ELF-1 (cell line): ENCODE results near the gene EXOC3L1.
A peak's percentile ranks its signal among the peaks of the same experiment; 100 is the strongest.

Experiments
- DNase-seq: peaks from one replicate; pipeline ENCODE4 v3.0.0-alpha.2; 2016; ENCODE audit warnings: low read depth, low spot score

Gene EXOC3L1

DNA sequence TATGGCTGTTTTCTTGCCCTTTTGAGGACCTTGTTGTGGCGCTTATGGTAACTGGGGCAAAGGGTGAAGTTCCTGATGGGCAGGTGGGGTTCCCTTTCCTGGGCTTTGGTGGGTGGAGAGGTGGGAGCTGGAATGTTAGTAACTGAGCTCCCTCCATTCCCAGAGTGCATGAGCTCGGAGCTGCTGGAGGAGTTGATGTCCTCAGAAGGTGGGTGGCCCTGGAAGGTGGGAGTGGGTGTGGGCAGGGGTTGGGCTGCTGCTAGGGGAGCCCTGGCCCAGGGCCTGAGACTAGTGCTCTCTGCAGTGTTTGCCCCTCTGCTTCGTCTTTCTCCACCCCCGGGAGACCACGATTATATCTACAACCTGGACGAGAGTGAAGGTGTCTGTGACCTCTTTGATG is 7.8 kb upstream of the EXOC3L1 start:
- no peak for DNase-seq

DNA sequence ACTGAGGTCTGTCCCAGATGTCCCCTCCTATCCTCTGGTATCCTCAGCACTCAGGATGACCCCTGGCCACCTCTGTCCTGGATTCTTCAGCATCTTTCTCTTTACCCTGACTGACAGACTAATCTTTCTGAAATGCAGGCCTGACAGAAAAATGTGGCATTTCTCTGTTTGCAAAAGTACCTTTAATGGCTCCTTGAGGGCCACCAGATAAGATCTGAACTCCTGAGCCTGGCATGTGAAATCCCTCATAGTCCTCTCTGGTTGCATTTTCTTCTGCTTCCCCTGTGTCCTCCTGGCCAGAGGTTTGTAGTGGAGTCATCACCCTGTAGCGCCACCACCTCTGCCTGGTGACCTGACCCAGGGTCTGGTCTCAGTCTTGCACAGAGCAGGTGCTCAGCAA is 6.9 kb upstream of the EXOC3L1 start:
- no peak for DNase-seq

DNA sequence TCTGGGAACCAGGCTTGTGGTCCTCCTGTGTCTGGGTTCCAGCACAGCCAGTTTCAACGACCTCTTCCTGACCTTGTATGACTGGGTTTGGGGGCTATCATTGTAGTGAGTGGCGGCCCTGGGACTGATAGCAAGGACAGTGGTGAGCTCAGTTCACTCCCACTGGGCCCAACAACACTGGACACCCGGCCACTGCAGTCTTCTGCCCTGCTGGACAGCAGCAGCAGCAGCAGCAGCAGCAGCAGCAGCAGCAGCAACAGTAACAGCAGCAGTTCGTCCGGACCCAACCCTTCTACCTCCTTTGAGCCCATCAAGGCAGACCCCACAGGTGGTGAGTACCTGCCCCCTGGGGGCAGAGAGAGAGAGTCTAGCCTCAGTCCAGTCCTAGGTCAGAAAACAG is 5.7 kb upstream of the EXOC3L1 start:
- no peak for DNase-seq

DNA sequence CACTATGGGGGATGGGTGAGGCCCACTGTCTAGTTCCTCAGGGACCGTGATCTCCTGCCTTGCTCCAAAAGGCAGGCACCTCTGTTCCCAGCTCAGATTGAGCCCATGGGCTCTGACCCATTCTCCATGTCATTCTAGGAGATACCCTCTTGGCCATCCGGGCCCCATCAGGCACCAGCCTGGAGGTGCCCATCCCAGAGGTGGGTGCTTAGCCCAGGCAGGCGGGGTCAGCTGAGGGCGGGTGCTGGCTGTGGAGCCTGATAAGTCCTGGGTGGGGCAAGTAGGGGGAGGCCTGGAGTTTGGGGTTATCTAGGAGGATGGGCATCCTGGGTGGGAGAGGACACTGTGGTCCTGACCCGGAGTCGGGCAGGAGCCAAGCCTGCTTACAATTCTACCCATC is 4.3 kb upstream of the EXOC3L1 start:
- no peak for DNase-seq

DNA sequence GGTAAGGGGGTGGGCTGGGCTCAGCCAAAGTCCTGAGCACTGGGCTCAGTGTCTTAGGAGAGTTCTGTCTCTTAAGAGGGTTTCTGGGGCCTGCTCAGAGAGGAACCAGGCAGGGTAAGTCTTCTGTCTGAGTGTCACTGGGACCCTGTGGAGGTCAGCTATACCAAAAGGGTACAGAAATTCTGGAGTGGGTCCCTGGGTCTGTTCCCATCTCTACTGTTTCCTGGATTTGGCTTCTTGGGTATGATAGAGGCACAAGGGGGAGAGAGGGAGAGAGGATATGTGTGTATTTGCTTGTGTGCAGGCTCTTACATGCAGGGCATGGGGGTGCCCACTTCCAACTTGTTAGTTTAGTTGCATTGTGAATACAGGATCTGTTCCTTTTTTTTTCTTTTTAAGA is 3.6 kb upstream of the EXOC3L1 start:
- no peak for DNase-seq

DNA sequence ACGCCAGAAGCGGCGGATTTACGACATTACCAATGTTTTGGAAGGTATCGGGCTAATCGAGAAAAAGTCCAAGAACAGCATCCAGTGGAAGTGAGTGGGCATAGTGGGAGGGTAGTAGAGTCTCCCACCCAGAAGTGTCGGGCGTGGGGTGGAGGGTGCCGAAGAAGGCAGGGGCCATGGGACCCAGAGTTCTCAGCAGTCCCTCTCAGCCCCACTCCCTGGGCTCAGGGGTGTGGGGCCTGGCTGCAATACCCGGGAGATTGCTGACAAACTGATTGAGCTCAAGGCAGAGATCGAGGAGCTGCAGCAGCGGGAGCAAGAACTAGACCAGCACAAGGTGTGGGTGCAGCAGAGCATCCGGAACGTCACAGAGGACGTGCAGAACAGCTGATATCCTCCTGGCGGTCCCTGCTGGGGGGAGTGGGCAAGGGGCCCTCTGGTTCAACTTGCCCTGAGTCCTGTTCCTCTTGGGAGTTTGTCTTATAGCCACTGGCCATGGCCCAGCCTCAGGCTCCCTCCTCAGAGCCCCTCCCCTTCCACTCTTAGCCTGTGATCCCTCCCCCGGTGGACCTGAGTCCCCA is 2.9 kb upstream of the EXOC3L1 start:
- no peak for DNase-seq

DNA sequence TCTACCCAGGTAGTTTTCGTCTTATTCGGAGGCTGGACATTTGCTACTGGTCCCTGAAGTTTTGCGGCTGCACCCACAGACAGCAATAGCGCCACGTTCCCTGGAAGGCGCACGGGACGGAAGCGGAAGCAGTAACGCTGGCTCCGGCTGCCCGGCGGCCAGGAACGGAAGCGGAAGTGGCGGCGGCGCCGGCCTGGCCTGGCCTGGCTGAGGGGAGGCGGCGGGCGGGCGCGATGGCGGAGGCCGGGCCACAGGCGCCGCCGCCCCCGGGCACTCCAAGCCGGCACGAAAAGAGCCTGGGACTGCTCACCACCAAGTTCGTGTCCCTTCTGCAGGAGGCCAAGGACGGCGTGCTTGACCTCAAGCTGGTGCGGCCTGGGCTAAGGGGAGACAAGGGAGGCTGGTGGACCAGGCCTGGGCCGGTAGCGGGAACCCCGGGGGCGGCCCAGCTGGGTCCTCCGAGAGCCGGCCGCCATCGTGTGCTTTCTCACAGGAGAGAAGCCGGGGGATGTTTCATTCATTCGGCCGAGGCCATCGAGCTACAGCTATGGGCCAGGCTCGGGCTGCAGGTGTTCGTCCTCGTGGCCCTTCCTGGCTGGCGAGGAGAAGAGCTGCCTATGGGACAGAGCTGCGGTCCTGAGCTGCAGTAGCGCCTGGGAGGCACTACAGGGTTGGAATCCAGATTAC is 2.2 kb upstream of the EXOC3L1 start, which contains the start of gene E2F4:
Gene E2F4, plus strand, starts transcription at position 161 of the 687 bp plus-strand sequence. Its CDS starts 73 bp downstream, at position 234.
- DNase-seq = peak; percentile 92

DNA sequence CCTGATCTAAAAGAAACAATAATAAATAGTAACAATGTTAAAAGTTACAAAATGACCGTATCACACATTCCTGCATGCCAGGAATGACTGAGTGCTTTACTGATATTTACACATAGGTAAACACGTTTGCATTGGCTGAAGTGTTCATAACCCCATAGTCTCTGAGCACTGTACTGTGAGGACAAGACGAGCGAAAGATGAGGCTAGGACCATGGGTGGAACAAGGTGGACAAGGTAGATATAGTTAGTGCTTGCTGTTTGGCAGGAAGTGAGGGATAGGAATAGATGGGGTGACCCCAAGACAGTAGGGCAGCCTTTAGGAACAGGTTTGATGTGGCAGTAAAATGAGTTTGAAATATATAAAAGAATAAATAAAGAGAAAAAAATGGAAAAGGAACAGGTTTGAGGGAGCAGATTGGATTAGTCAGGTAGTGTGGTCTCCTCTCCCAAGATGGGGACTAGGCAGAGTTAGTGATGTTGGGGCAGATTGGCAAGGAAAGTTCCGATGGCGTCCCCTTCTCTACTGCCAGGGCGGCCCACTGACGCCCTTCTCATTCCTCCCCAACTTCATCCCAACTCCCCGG is 1.6 kb upstream of the EXOC3L1 start:
- no peak for DNase-seq

DNA sequence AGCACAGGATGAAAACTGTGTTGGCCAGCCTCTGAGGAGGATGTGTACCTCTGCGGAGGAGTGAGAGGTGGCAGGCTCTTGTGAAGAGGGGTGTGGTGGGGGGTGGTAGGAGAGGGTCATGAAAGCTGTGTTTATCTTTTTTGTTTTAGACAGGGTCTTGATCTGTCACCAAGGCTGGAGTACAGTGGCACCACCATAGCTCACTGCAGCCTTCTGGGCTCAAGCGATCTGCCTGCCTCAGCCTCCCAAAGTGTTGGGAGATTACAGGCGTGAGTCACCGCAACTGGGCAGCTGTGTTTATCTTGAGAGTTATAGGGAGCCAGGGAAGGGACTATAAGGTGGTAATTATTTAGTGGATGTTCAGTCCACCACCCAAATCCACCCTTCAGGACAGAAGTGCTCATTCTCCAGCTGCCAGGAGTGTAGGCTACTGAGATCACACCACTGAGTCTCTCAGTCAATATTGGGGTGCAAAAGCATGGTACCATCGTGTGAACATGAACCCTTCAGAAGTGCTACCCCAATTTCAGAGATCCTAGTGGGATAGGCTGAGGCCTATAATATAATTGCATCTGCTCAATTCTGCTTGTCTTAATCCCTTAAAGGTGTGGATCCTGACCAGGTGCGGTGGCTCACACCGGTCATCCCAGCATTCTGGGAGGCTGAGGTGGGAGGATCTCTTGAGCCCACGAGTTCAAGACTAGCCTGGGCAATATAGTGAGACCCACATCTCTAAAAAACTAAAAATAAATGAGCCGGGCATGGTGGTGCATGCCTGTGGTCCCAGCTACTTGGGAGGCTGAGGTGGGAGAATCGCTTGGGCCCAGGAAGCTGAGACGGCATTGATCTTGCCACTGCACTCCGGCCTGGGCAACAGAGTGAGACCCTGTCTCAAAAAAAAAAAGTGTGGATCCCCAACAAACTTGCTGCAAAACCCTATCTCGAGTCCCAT is 788 bp upstream of the EXOC3L1 start:
- DNase-seq = no peak

DNA sequence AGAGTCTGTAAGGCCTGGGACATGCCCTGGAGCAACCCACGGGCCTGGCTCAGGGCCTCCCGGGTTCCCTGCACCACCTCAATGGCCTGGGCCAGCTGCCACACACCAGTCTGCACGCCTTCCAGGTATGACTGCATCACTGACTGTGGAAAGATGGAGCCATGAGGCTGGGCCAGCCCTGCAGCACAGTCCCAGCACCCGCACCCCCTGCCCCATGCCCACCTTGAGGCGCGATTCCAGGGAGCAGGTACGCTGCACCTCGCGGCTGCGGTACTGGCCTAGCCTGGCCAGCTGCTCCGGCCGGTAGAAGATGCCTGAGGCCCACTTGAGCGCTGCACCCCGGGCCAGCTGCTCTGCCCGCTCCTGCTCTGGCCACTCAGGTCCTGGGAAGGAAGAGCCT is 1.1 kb downstream of the EXOC3L1 start:
- DNase-seq = no peak

DNA sequence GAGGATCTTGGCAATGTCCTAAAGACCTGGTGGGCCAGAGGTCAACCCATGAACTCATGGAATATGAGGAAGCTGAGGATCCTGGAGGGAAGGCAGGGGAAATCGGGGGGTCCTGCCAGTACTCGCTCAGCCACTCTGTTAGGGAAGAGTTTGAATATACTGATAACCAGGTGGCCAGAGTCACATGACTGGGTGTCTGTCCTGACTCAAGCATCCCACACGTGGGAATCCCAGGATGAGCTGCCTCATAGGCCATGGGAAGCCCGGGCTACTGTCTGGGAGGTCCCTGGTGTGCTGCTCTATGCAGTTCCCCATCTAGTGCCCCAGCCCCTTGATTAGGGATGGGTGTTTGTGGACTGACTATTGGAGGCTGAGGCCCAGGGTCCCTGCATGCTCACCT is 1.6 kb downstream of the EXOC3L1 start:
- no peak for DNase-seq

DNA sequence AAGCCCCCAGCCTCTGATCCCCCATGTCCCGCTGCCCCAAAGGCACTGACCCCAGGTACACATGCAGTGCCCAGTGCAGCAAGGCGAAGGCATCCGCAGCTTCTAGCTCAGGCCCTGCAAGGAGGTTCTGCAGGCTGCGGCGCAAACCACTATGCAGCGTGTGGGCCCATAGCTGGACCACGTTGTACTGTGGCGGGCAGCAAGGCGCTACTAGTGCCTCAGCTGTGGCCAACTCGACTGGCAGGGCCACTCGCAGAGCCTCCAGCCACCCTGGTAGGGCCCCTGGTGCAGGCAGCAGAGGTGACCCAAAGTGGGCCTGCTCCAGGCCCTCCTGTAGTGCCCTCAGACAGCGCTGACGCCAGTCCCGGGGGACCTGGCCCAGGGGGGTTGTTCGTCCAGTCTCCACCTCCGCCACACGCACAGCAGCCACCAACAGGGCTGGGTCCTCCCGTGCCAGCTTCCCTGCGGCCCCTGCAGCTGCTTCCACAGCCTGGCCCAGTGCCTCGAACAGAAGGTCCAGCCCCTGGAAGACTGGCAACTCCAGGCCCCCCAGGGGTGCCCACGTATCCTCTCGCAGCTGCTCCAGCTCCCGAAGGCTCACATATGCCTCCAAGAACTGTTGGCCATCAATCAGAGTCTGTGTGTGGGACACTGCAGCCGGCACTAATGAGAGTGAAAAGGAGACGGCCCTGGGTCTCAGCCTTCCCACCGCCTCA is 2.6 kb downstream of the EXOC3L1 start:
- DNase-seq = no peak

DNA sequence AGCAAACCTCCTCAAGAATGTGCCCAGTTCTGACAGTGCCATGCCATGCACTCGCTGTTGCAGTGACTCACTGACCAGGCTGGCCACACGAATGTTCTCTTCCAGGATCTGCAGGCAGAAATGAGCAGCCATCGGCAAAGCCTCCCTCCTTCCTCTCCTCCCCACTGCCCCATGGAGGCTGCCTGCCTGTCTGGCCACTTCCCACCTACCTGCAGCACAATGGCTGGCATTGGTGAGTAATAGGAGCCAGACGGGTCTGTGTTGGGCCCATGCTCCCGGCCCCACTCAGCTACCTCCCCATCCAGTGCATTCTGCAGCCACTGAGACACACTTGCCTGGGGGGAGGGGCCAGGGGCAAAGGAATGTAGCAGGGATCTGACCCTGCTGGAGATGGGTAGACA is 3.4 kb downstream of the EXOC3L1 start:
- peak; percentile 74 for DNase-seq

DNA sequence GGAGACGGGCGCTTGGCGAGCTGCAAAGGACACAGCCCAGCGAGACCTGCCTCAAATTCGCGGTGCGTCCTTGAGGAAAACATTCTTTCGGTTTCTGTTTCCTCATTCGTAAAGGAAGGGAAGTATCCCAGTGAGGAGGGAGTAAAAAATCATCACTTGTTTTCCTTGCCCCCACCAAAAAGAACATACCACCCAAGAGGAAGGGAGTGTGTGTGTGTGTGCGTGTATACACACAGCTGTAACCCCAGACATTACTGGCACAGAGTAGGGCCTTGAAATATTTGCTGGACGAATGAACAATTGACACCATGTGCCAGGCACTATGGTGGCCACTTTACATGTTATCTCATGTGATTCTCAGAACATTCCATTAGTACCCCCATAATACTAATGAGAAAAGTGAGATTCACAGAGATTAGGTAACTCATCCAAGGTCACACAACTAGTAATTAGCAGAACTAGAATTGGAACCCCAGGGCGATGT is 4.2 kb downstream of the EXOC3L1 start:
- DNase-seq = no peak

DNA sequence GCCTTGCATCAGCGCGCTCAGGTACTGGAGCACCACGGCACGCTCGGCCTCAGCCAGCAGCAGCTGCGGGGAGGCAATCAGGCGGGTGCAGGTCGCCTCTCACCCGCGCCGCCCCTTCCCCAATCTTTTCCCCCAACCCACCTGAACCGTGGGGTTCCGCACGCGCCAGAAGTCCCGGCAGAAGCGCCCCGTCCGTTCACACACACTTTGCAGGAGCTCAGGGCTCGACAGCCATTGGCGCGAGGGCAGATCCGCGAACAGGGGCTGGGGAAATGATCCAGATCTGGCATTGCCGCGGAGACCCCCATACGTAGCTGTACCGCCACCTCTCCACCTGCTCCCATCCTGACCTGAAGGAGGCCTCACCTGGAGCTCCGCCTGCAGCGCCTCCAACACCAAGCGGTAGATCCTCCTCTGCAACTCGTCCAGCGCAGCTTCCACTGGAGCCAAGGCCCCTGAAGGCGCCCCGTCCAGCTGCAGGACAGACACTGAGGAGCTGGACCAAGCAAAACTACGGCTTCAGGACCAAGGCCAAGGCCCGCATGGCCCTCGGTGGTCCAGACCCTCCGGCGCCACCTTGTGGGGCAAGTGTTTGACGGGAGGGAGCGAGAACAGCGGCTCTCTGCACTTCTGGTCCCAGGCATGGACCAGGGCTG is 4.8 kb downstream of the EXOC3L1 start:
- DNase-seq = peak; percentile 96

DNA sequence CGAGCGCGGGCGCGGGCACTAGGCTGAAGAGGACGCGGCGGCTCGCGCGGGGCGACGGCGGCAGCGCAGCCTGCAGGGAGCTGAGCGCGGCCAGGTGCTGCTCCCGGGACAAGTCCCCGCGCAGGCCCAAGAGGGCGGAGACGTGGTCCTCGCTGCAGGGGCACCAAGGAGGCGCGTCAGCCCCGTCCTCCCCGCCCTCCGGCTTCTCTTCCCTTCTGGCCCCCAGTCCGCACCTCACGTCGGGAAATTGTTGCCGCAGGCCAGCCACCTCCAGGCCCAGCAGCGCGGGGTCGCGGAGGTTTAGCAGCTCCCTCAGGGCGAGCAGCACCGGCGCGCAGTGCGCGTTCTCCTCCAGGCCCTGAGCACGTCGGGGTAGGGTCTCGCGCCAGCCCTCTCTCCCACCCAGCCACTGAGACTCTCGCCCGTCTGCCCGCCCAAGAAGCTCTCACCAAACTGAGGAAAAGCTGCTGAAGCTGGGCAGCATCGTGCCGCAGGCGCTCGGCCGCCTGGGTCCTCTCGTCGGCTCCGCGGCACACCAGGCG is 5.4 kb downstream of the EXOC3L1 start:
- DNase-seq = no peak

DNA sequence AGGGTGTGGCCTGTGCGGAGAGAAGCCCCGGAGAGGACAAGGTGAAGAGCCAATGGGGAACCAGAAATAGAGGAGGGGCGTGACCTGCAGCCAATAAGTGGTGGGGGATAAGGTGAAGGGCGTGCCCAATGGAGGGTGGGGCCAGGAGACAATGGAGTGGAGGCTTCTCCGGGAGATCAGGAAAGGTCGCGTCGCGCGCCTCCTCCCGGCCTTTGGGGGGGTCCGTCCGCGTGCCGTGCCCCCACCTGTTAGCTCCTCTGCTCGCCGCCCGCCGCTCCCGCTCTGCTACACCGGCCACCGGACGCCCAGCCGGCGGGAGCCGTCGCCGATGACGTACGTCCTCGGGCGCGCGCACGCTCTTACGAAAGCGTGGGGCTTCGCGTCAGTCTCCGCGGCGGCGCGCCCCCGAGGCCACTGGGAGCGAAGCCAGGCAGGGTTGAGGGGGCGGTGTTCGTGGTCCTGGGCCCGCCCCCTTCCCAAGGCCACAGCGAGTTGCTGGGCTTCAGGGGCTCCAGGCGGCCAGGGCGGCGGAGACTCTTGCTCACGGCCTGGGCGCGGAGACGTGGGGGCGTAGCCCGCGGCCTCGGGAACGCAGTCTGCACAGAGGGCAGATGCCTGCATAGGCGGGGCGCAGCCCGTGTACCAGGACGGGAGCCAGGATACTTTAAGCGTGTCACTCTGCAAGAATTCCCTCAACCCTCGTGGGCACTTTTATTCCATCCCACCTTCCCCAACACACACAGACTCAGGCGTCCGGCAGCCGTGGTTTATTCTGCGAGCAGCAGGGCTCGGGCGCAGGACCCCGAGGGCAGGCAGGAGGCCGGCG is 6.1 kb downstream of the EXOC3L1 start, which contains the start of gene MATCAP1:
Gene MATCAP1, minus strand, starts transcription at position 337 of the 826 bp plus-strand sequence. CDS start 3,353 bp downstream, outside the sequence.
- DNase-seq = peak; percentile 98

DNA sequence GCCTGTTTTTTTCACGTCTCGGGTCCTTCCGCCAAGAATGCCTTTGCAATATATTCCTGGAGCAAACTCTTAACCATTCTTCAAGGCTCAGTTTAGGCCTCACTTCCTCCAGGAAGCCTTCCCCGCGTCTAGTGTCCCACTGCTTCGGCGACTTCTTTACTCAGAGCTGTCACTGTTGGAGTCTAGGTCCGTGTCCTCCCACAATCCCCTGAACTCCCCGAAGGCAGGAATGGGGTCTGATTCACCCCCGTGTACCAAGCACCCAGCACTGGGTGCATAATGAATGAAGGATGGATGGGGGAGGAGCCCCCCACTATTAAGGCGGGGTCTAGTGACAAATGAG is 6.7 kb downstream of the EXOC3L1 start:
- no peak for DNase-seq

DNA sequence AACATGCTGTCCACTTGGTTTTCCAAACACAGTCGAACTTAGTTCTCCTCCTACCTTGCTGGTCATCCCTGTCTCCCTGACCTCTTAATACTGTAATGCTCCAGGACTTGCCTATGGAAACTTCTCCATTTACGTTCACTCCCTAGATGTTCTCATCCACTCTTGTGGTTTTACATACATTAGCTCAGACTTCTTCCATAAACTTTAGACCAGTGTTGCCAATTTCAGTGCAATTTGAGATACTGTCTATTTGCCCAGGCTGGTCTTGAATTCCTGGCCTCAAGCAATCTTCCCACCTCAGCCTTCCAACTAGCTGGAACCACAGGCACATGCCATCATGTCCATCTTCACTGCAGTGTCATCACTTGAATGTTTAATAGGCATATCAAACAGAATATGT is 7.6 kb downstream of the EXOC3L1 start:
- no peak for DNase-seq

DNA sequence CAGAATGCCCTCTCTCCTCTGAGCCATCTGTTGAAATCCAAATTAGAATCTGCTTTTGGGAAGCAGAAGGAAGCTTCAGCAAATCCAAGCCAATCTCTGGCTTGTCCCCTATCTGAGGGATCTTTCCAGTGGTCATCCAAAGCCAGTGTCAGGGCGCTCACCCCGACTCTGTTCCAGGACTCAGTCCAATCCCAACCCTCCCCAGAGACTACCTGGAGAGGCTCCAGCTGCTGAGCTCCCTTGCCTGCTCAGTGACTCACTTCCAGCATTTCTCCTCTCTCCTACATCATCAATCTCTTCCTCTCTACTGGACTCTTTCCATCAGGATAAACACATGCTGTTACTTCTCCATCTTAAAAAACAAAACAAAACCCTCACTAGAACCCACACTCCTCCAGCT is 8.6 kb downstream of the EXOC3L1 start:
- DNase-seq = no peak
